ENCODE results near the gene CLN3. TPM values are rescaled to one million over a fixed set of nuclear protein-coding genes. Genes with fewer than 3 reads are reported as not detected.
A peak's percentile ranks its signal among the peaks of the same experiment; 100 is the strongest.
"Not testable (repeated sequence)": the region's sequence is repeated elsewhere in the genome, so short reads cannot be mapped to it uniquely, and the experiment has no call there.

The CLN3 gene
- total and polyA plus RNA-seq, 4 experiments from 2014 or later: 16.8 to 63.6 (median 47.9) TPM

GRCh38 chr16:28502290-28502689, 10.4 kb upstream of the CLN3 start:
- Histone ChIP-seq H3K36me3 (ENCODE audit: insufficient read depth, low read length) (no peaks in the 10 kb centered on the region), H3K27ac (ENCODE audit: low read depth, low read length) (no peak overlapping the region), H3K9me3 (ENCODE audit: control insufficient read depth in 1 of 2, low read length in 2 of 2) (no peaks in the 10 kb centered on the region), H3K27me3 (ENCODE audit: insufficient read depth, low read length) (no peaks in the 10 kb centered on the region), H3K4me1 (ENCODE audit: insufficient read depth, low read length) (peaks cover 7% of the 10 kb centered on the region), H3K4me3 (ENCODE audit: low read length in 2 of 2) (no peak overlapping the region)
- no peak overlapping the region for H3K4me3 Mint-ChIP-seq
- peaks cover 0 to 2% (median 0%) of the 10 kb centered on the region in 8 donors for H3K9me3 Mint-ChIP-seq
- no peaks in the 10 kb centered on the region for H3K27me3 Mint-ChIP-seq
- CTCF ChIA-PET (ENCODE audit: partially characterized antibody): interaction anchor here (1.4 kb wide), 1 partner anchor 14 kb away, joined by 4 read pairs; no protein-coding TSS in a partner anchor
- H3K4me1 Mint-ChIP-seq: peaks cover 4 to 11% (median 9%) of the 10 kb centered on the region in 4 donors
- H3K36me3 Mint-ChIP-seq: peaks cover 4 to 10% of the 10 kb centered on the region in 2 donors
- intact Hi-C loops (cut with micrococcal nuclease): no loop called here
- no peak for DNase-seq
- POLR2A ChIA-PET (ENCODE audit: partially characterized antibody): interaction anchor here (2.1 to 2.6 kb wide), 2 partner anchors 8 to 32 kb away, joined by 12 to 17 read pairs; partner anchors contain the start of gene APOBR
- H3K27ac Mint-ChIP-seq: no peak overlapping the region

GRCh38 chr16:28501258-28502232, 9.7 kb upstream of the CLN3 start:
- peaks cover 12 to 15% (median 14%) of the 10 kb centered on the region in 4 donors for H3K4me1 Mint-ChIP-seq
- Histone ChIP-seq H3K4me3 (ENCODE audit: low read length in 2 of 2) (no peak overlapping the region), H3K36me3 (ENCODE audit: insufficient read depth, low read length) (no peaks in the 10 kb centered on the region), H3K4me1 (ENCODE audit: insufficient read depth, low read length) (peaks cover 11% of the 10 kb centered on the region), H3K27ac (ENCODE audit: low read depth, low read length) (no peak overlapping the region), H3K27me3 (ENCODE audit: insufficient read depth, low read length) (no peaks in the 10 kb centered on the region), H3K9me3 (ENCODE audit: control insufficient read depth in 1 of 2, low read length in 2 of 2) (no peaks in the 10 kb centered on the region)
- no peak overlapping the region for H3K4me3 Mint-ChIP-seq
- no peak for DNase-seq
- H3K27ac Mint-ChIP-seq: no peak overlapping the region
- intact Hi-C loops (cut with micrococcal nuclease): no loop called here
- CTCF ChIA-PET (ENCODE audit: partially characterized antibody): no interaction called here
- H3K27me3 Mint-ChIP-seq: no peaks in the 10 kb centered on the region
- H3K36me3 Mint-ChIP-seq: peaks cover 12 to 17% of the 10 kb centered on the region in 2 donors
- POLR2A ChIA-PET (ENCODE audit: partially characterized antibody): interaction anchor here (2.0 kb wide), 1 partner anchor 33 kb away, joined by 6 read pairs; no protein-coding TSS in a partner anchor
- H3K9me3 Mint-ChIP-seq: no peaks in the 10 kb centered on the region

- H3K4me1 ChIP-seq (ENCODE audit: insufficient read depth, low read length): peaks cover 20% of the 10 kb centered on the region
- CTCF ChIA-PET (ENCODE audit: partially characterized antibody); H3K9me3 ChIP-seq (ENCODE audit: control insufficient read depth in 1 of 2, low read length in 2 of 2); H3K27ac ChIP-seq (ENCODE audit: low read depth, low read length); H3K27me3 ChIP-seq (ENCODE audit: insufficient read depth, low read length); H3K36me3 ChIP-seq (ENCODE audit: insufficient read depth, low read length); H3K4me3 ChIP-seq (ENCODE audit: low read length in 2 of 2); H3K4me3 Mint-ChIP-seq; H3K27me3 Mint-ChIP-seq; intact Hi-C loops (cut with micrococcal nuclease); DNase-seq; H3K9me3 Mint-ChIP-seq: not testable (repeated sequence)
- Mint-ChIP-seq H3K27ac (peak overlapping the region in 4 of 7 donors; percentile 17 to 85 (median 38)), H3K4me1 (peaks cover 14 to 25% (median 22%) of the 10 kb centered on the region in 4 donors), H3K36me3 (peaks cover 17 to 22% of the 10 kb centered on the region in 2 donors)
- POLR2A ChIA-PET (ENCODE audit: partially characterized antibody): interaction anchor here (0.9 to 2.0 kb wide), 2 partner anchors 9 to 34 kb away, joined by 3 to 6 read pairs; no protein-coding TSS in a partner anchor
Measured at GRCh38 chr16:28500476-28501180, 8.8 kb upstream of the CLN3 start.

GRCh38 chr16:28499854-28500253, 8.0 kb upstream of the CLN3 start:
- ChIA-PET POLR2A (ENCODE audit: partially characterized antibody) (interaction anchor here (0.9 to 2.0 kb wide), 2 partner anchors 8 to 35 kb away, joined by 3 to 6 read pairs; no protein-coding TSS in a partner anchor), CTCF (ENCODE audit: partially characterized antibody) (no interaction called here)
- Histone ChIP-seq H3K27me3 (ENCODE audit: insufficient read depth, low read length) (no peaks in the 10 kb centered on the region), H3K36me3 (ENCODE audit: insufficient read depth, low read length) (no peaks in the 10 kb centered on the region), H3K9me3 (ENCODE audit: control insufficient read depth in 1 of 2, low read length in 2 of 2) (no peaks in the 10 kb centered on the region), H3K27ac (ENCODE audit: low read depth, low read length) (no peak overlapping the region), H3K4me3 (ENCODE audit: low read length in 2 of 2) (no peak overlapping the region), H3K4me1 (ENCODE audit: insufficient read depth, low read length) (peaks cover 28% of the 10 kb centered on the region)
- intact Hi-C loops (cut with micrococcal nuclease): no loop called here
- Mint-ChIP-seq H3K27me3 (no peaks in the 10 kb centered on the region), H3K27ac (peak overlapping the region in 3 of 7 donors; percentile 22 to 56 (median 48)), H3K36me3 (peaks cover 17 to 26% of the 10 kb centered on the region in 2 donors), H3K4me3 (no peak overlapping the region), H3K4me1 (peaks cover 21 to 32% (median 30%) of the 10 kb centered on the region in 4 donors), H3K9me3 (no peaks in the 10 kb centered on the region)
- no peak for DNase-seq

GRCh38 chr16:28498666-28499381, 7.0 kb upstream of the CLN3 start:
- intact Hi-C loops (cut with micrococcal nuclease): no loop called here

GRCh38 chr16:28497861-28498599, 6.2 kb upstream of the CLN3 start:
- Mint-ChIP-seq H3K4me3 (peak overlapping the region in 1 of 8 donors; percentile 57), H3K27ac (peak overlapping the region in 5 of 7 donors; percentile 25 to 100 (median 99)), H3K27me3 (no peaks in the 10 kb centered on the region), H3K4me1 (peaks cover 39 to 50% (median 46%) of the 10 kb centered on the region in 4 donors), H3K9me3 (no peaks in the 10 kb centered on the region), H3K36me3 (peaks cover 17 to 36% of the 10 kb centered on the region in 2 donors)
- Histone ChIP-seq H3K27me3 (ENCODE audit: insufficient read depth, low read length) (no peaks in the 10 kb centered on the region), H3K36me3 (ENCODE audit: insufficient read depth, low read length) (no peaks in the 10 kb centered on the region), H3K27ac (ENCODE audit: low read depth, low read length) (no peak overlapping the region), H3K4me1 (ENCODE audit: insufficient read depth, low read length) (peaks cover 44% of the 10 kb centered on the region), H3K4me3 (ENCODE audit: low read length in 2 of 2) (no peak overlapping the region), H3K9me3 (ENCODE audit: control insufficient read depth in 1 of 2, low read length in 2 of 2) (no peaks in the 10 kb centered on the region)
- intact Hi-C loops (cut with micrococcal nuclease): no loop called here
- ChIA-PET POLR2A (ENCODE audit: partially characterized antibody) (no interaction called here), CTCF (ENCODE audit: partially characterized antibody) (no interaction called here)
- DNase-seq: no peak

More at GRCh38 chr16:28498666-28499381, 7.0 kb upstream of the CLN3 start:
- CTCF ChIA-PET (ENCODE audit: partially characterized antibody): no interaction called here
- Mint-ChIP-seq H3K27ac (peak overlapping the region in 3 of 7 donors; percentile 13 to 72 (median 51)), H3K27me3 (no peaks in the 10 kb centered on the region), H3K4me3 (no peak overlapping the region), H3K36me3 (peaks cover 17 to 36% of the 10 kb centered on the region in 2 donors), H3K4me1 (peaks cover 32 to 42% (median 39%) of the 10 kb centered on the region in 4 donors), H3K9me3 (no peaks in the 10 kb centered on the region)
- Histone ChIP-seq H3K36me3 (ENCODE audit: insufficient read depth, low read length) (no peaks in the 10 kb centered on the region), H3K27me3 (ENCODE audit: insufficient read depth, low read length) (no peaks in the 10 kb centered on the region), H3K4me1 (ENCODE audit: insufficient read depth, low read length) (peaks cover 36% of the 10 kb centered on the region), H3K9me3 (ENCODE audit: control insufficient read depth in 1 of 2, low read length in 2 of 2) (no peaks in the 10 kb centered on the region), H3K27ac (ENCODE audit: low read depth, low read length) (no peak overlapping the region), H3K4me3 (ENCODE audit: low read length in 2 of 2) (no peak overlapping the region)
- POLR2A ChIA-PET (ENCODE audit: partially characterized antibody): no interaction called here
- no peak for DNase-seq

All from CD4-positive, alpha-beta memory T cell (primary cell).